NB4 (cell line): Measurements from ENCODE around the gene MOGAT1.

Source experiments
- DNase-seq: peaks from one replicate; pipeline ENCODE4 v3.0.0; 2010; ENCODE audit warnings: low read depth
- H3K4me3 ChIP-seq: one replicate; pipeline ENCODE4 v1.5.1; 2011; ENCODE audit warnings: mild to moderate bottlenecking, low read depth, low read length, moderate library complexity
- CTCF ChIP-seq: IDR thresholded peaks from one replicate; pipeline ENCODE4 v1.5.1; 2012; ENCODE audit warnings: low read depth, low read length
- MAX ChIP-seq: IDR thresholded peaks from 2 replicates; pipeline ENCODE4 v1.6.1; 2011; ENCODE audit warnings: low read depth, low read length
- MYC ChIP-seq: IDR thresholded peaks from 2 replicates; pipeline ENCODE4 v1.6.1; 2011; ENCODE audit warnings: low read depth, low read length
- POLR2A ChIP-seq: IDR thresholded peaks from 2 replicates; pipeline ENCODE4 v1.6.1; 2011; ENCODE audit warnings: mild to moderate bottlenecking; ENCODE audit not compliant: insufficient read length; ENCODE audit errors: extremely low read depth

Gene MOGAT1

DNA sequence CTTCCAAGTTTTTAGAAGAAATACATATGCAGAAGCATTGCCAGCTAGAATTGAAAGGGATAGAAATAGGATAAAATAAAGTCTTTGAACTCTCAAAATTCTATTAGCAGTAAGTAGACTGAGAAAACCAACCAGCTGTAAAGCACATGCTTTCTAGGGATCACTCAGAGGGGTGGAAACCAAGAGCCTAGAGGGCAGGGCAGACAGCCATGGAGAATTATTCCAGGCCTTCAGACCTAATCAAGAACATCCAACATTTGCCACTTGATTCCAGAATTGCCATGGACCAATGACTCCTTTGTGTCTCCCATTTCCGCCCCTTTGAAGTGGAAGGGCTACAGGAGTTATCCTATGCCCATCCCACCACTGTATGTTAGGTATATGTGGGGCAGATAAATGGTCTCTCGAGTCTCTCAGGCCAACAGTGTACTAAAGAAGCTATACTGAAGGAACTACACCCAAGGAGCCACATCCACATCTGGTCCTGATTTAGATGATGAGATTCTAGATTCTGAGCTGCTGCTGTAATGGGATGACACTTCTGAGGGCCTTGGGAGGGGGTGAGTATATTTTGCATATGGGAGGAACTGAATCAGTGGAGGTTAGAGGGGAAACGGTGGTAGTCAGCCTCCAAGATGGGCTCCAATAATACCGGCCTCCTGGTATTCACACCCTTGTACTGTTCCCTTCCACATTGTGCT, 19.6 kb upstream of the MOGAT1 start:
- no peak overlapping the region for H3K4me3 ChIP-seq
- TF ChIP-seq MYC (no peak), POLR2A (no peak)
- DNase-seq, result no peak

DNA sequence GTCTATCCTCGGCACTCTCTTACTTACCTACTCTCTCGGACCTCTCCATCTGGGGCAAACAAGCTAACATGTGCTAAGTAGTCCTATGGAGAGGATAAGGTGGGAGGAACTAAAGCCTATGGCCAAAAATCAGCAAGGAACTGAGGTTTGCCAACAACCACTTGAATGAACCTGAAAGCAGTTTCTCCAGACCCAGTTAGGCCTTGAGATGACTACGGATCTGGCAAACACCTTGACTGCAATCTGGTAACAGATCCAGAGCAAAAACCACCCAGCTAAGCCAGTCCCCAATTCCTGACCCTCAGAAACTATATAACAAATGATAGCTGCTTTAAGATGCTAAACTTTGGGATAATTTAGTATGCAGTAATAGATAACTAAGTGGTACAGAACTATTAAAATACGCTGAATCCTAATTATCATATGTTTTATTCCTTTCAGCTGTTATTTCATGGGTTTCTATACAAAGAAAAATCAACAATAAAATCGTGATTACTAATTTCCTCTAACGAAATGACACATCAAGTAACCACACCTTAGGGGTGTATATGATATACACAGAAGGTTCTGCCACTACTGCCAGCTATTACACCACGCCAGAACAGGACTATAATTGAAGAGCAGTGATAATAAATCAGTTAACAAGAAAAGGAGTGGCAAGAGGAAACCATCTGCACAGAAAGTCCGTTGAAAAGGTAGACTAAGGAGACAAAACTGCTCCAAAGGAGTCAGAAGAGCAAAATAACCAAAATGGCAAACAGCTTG, 18.8 kb upstream of the MOGAT1 start:
- no peak overlapping the region for H3K4me3 ChIP-seq
- no peak for DNase-seq
- TF ChIP-seq MYC, result no peak
- no peak for TF ChIP-seq POLR2A
- no peak for TF ChIP-seq CTCF
- no peak for TF ChIP-seq MAX

GRCh38 chr2:222653280-222653679, 18.2 kb upstream of the MOGAT1 start:
- no peak for DNase-seq
- TF ChIP-seq MAX (no peak), CTCF (no peak), MYC (no peak)
- no peak overlapping the region for H3K4me3 ChIP-seq

- DNase-seq, result peak; percentile 96
Observed at GRCh38 chr2:222655787-222656525, 15.5 kb upstream of the MOGAT1 start, which contains the start of gene FARSB. FARSB (minus strand) TSS chr2:222656092; CDS start chr2:222656073, 19 bp downstream.

GRCh38 chr2:222656526-222657446, 14.7 kb upstream of the MOGAT1 start:
- H3K4me3 ChIP-seq, result peak overlapping the region; percentile 98
- TF ChIP-seq MYC, result no peak
- peak; percentile 20 for DNase-seq

More at GRCh38 chr2:222655787-222656525, 15.5 kb upstream of the MOGAT1 start, which contains the start of gene FARSB:
- H3K4me3 ChIP-seq, result peak within 1 kb of the TSS; percentile 98
- TF ChIP-seq MYC (peak; percentile 97), POLR2A (peak; percentile 83), MAX (peak; percentile 96), CTCF (no peak)

DNA sequence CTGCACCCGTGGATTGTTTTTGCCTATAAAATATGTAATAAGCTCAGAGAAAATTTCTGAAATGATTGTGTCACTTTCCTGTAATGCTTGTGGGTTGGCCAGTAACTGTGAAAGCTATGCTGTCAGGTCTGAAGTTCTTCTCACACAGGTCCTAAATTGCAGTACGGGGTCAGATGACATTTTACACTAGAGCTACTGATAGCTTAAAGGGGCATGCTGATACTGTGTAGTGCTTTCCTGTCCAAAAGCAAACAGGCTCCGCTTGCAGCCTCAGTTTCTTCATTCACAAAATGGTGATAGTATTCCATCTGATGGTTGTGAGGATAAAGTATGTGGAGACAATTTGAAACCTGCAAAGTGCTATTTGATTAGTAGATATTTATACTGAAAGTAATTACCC, 8.0 kb upstream of the MOGAT1 start:
- TF ChIP-seq MYC, result no peak
- TF ChIP-seq MAX, result no peak
- TF ChIP-seq CTCF, result no peak
- no peak for TF ChIP-seq POLR2A
- DNase-seq, result no peak
- H3K4me3 ChIP-seq, result no peak overlapping the region
